ENCODE measurements around the gene ILDR1.
"Not testable (repeated sequence)": the region's sequence is repeated elsewhere in the genome, so short reads cannot be mapped to it uniquely, and the experiment has no call there.

The ILDR1 gene

DNA sequence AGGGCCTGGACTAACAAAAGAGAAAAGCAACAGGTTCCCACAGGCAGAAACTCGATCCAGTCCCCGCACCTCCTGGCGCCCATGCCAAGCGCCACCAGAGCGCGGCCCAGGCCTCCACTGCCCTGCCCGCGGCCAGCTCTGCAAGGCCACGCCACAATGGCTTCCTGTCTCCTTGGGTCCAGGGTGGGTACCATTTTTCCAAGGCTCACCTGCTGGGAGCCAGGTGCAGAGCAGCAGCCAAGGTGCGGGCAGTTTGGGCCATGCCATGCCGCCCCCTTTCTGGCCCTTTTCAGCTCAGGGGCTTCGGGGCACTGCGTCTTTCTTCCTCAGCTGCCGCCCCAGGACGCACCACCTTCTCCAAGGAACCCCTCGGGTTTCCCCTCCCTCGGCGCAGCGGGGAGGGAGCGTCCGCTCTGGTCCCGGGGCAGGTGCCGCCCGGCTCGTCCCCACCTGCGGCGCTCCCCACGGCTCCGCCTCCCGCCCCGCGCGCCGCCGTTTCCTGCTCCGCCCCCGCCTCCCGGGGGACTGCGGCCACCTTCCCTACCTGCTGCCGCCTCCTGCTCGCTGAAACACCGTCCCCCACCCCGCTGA lies at the start of gene ILDR1:
ILDR1 (minus strand) TSS at position 437 of the 591 bp plus-strand sequence; CDS start at position 267, 170 bp downstream.
- DNase-seq: no peak

DNA sequence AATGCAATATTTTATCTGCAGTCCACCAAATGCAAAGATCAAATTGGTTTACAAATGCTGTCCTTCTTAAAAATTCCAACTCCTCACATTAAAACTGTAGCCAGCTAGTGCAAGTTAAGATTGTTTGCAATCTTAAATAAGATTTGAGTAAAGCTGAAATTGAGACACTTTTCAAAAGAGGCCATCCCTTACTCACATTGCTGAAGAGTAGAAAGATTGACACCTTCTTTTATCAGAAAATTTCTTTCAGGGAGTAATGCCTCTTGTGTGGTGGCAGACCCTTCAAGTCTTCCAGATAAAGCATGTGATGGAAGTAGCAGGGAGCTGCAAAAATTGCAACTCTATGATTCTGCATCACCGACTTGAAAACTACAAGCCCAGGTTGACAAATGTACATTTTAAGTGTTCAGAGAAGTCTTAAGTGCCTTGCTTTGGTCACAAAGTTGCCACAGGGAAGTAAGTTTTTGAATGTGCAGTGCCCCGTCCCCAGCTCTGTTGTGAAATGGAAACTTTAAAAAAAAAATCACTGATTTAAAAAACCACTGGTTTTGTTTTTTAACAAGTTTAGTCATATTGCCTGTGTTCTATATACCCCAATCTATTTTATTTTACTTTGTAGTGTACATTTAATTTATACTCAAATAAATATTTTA lies 45.7 kb upstream of the ILDR1 start:
- no peak for DNase-seq

DNA sequence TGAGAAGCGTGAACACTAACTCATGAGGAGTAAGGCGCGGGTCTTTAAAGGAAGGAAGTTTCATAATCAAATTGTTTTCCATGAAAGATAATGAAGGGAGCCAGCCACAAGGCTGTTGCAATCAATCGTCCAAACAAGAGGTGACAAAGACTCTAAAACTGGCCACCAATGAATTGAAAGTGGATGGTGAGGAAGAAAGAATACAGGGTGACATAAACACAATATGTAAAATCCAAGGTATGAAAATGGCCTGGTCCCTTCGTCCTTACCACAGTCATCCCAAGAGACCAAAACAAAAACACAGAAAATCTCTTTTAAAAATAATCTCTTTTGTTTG lies 45.1 kb upstream of the ILDR1 start:
- no peak for DNase-seq

DNA sequence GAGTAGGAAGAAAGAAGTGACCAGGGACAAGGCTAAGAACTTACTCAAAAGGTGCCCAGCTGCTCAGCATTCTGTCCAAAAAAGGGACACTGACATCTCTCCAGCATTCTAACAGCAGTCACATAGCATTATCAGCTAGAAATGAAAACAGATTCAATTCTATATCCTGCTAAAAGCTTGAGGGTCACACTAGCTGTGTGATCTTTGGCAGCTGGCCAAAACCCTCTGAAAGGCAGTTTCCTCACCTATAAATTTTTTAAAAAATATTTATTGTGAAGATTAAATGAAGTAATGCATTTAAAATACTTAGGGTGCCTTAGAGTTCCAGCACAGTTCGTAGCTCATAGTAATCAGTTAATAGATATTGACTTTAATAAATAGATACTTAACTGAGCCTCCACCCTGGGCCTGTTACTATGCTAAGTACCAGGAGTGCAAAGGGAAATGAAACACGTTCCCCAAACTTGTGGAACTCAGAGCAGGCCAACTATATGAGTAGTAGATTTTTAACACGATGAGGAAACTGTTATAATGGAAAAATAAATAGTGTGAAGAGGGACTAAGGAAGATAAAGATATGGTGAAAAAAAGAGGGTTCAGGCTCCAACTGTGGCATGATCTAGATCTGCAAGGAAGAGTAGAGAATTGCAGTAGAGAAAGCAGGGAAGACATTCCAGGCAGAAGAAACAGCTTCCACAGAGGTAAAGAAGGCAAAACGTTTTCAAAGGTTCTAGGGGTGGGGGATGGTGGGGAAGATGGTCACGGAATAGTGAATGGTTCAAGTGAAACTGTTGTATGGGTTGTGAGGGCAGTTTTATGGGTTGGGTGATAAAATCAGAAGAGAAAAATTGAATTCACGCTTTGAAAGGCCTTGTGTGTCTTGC lies 44.5 kb upstream of the ILDR1 start:
- no peak for DNase-seq

DNA sequence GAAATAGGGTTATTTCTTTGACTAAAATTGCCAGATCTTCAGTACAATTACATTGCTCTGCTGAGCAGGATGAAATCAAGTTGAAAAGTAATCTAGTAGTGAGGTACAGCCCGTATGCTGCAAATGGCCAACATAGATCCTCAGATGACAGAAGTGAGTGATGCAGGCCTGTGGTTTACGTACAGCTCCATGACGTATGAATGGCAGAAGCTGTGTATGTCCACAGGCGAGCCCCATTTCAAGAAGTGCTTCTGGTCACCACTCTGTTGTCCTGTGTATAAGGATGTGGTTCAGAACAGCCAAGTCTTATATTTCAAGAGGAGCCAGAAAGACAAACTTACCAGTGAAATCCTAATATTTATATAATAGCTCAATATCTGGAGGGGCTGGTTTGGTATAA lies 42.3 kb upstream of the ILDR1 start:
- DNase-seq: no peak

DNA sequence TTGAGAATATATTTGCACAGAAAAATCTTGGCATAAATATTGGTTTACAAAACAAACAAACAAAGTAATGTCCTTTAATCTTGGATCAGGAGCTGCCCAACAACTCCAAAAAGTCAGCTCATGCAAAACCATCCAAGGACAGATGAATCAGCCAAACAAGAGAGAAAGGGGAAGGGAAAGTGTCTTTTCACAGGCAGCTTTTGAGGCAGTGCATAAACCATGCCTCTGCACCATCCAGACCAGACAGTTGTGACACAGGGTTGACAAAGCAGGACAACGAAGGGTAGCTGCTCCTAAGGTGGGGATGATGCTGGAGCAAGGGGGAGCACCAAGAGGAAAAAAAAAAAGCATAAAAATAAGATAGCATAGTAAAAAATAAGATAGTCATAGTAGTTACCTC lies 41.9 kb upstream of the ILDR1 start:
- peak in 1 of 56 donors; percentile 6 for DNase-seq

DNA sequence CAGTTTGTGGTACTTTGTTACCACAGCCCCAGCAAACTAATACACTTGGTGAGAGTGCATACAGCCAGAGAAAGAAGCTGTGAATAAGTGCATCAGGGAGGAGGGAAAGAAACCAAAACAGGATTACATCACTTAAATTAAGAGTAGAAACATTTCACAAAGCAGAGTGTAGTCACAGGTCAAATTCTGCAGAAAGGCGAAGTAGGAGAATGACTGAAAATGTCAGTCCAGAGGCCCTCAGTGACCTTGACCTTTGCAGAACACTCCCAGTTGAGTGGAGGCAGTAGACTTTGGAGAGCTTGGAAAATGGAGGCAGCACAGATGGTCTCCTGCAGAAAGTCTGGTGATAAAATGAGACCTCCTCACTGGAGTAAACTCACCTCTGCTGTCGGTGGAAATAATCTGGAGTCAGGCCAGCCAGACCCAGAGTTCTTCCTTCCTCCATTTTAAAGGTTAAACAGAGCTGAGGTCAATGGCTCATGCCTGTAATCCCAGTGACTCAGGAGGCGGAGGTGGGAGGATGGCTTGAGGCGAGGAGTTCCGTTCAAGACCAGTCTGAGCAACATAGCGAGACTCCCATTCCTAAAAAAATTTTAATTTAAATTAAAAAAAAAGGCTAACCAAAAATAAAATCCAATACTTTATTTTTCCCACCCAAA lies 38.1 kb upstream of the ILDR1 start:
- DNase-seq: no peak

DNA sequence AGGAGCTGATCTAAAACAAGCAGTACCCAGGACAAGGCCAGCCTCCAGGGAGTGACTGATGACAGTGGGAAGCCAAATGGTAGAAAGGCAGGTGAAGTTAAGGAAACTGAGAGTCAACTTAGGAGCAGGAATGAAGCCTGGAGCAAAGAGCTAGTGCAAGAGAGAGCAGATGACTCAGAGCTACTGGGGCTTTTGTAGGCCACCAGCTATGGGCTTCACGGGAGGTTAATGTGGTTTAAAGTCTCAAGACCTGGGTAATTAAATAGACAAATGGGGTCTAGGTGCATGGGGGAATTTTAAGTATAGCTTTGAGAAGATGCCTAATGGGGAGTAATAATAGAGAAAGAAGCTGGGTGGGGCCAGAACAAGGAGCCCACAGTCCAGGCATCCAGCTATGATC lies 36.2 kb upstream of the ILDR1 start:
- DNase-seq: no peak

DNA sequence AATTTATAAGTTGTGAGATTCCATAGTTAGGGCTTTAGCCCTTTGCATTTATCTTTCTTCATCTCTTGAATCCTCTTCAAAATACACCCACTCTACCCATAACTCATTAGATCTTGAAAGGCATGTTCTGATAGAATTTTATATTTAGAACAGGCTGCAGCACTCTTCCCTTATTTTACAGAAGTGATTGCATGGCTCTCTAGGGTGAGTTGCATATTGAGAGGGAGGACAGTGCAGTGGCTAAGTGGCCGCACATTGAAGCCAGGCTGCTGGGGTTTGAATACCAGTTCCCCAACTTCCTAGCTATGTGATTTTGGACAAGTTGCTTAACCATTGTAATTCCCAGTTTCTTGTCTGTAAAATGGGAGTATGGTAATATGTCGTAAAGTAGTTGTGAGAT lies 35.6 kb upstream of the ILDR1 start:
- no peak for DNase-seq

DNA sequence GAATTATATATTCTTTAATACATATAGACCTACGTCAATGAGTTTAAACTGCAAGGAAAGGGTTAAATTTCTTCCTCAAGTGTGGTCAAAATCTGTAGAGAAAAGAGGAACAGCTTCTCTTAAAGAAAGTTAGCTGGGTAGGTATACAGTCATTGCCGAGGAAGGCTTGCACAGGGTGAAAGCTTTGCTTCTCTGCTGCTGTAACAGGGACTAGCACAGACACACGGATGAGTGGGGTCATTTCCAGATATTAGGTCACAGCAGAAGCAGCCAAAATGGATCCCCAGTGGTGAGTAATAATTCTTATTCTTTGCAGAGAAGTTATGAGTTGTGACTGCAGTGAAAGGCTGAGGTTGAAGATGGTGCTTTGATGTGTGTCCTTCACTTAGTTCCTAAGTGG lies 33.2 kb upstream of the ILDR1 start, which contains the start of gene CD86:
CD86 (plus strand) TSS at position 148 of the 400 bp plus-strand sequence; CDS start at position 276, 128 bp downstream.
- peak in 3 of 56 donors; percentile 7 to 8 (median 8) for DNase-seq

DNA sequence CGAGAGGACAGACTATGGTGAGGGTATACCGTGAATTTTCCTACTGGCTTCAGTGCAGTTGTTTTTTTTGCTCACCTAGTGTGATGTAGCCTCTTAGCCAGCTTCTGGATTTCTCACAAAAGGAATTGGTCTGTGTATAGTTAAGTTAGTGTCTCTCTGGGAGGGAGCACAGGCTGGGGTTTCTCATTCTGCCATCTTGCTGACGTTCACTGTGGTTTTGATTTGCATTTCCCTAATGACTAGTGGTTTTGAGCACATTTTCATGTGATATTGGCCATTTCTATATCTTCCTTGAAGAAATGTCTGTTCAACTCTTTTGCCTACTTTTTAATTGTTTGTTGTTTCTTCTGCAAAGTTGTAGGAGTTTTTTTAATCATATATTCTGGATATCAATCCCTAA lies 30.9 kb upstream of the ILDR1 start:
- no peak for DNase-seq

DNA sequence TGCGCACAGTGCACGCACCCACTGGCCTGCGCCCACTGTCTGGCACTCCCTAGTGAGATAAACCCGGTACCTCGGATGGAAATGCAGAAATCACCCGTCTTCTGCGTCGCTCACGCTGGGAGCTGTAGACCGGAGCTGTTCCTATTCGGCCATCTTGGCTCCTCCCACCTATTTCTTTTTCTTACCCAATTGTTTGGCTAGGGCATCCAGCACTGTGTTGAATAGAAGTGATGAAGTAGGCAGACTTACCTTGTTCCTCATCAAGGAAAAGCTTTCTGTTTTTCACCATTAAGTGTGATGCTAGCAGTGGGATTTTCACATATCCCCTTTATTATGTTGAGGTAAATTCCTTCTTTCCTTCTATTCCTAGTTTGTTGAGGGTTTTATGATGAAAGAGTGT lies 25.7 kb upstream of the ILDR1 start:
- DNase-seq: not testable (repeated sequence)

DNA sequence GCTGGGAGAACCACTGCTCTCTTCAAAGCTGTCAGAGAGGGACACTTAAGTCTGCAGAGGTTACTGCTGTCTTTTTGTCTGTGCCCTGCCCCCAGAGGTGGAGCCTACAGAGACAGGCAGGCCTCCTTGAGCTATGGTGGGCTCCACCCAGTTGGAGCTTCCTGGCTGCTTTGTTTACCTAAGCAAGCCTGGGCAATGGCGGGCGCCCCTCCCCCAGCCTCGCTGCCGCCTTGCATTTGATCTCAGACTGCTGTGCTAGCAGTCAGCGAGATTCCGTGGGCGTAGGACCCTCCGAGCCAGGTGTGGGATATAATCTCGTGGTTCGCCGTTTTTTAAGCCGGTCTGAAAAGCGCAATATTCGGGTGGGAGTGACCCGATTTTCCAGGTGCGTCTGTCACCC lies 25.2 kb upstream of the ILDR1 start:
- DNase-seq: not testable (repeated sequence)

DNA sequence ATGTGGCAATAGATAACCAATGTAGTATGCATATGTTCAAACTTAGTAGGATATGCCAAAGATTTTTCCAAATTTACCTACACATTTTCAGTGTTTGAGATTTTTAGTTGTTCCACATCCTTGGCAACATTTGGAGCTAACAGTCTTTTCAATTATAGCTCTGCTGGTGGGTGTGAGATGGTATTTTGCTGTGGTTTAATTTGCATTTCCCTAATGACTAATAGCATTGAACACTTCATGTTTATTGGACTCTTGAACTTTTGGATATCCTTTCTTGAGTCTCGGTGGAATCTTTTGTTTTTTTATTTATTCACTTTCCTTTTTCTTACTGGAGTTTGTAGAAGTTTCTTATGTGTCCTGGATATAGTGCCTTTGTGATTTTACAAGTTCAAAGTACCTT lies 11.0 kb upstream of the ILDR1 start:
- DNase-seq: no peak

DNA sequence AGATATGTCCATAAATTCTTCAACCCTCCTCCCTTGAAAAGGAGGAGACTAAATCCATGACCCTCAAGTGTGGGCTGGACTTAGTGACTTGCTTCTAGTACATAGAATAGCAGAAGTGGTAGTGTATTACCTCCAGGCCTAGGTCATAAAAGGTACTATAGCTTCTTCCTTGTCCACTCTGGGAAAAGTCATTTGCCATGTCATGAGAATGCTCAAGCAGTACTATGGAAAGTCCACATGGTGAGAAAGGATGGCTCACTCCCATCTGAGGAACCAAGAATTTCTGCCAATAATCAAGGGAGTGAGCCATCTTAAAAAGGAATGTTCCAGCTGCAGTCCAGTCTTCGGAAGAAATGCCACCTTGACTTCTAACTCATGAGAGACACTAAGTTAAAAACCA lies 10.5 kb upstream of the ILDR1 start:
- no peak for DNase-seq

DNA sequence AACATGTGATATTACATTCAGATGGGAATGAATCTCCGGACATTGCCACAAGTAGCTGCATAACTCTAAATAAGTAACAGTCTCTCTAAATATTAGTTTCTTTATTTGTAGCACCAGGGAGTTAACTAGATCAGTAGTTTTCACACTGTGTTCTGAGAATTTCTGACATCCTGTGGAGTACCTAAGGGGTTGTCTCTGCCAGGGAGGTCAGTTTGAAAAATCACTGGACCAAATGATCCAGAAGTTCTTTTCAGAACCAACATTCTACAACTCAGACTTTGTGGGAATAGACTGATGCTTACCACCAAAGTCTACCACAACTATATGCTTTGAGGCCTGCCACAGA lies 9.0 kb upstream of the ILDR1 start:
- no peak for DNase-seq

DNA sequence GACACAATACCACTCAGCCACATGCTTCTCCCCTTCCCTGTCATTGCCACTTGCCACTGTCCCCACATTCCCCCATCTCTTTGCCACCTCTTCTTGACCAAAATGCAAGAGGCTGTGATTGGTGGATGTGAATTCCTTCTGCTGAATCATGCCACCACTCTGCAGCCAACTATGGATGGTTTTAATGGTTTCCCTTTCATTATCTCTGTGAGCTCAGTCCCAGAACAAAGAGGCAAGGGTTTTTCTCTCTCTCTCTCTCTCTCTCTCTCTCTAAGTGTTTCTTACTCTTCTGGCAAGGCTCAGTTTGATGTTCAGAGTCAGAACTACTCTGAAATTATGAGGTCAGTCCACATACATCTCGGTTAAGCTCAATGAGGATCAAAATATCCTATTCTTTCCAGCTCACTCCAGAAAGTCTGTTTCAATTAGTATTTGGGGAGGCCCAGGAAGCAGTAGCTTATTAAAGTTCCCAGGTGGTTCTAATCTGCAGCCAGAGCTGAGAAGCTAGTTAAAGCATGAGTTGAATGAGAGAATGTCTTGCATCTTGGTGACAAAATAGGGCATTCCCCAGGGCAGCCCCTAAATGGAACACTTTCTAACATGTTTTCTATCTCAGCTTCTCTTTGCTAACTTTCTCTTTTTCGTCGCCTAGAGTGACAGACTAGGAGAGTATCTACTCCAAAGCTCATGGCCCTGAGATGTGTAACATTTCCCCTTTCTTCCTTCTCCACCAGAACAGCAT lies 8.5 kb upstream of the ILDR1 start:
- DNase-seq: no peak

DNA sequence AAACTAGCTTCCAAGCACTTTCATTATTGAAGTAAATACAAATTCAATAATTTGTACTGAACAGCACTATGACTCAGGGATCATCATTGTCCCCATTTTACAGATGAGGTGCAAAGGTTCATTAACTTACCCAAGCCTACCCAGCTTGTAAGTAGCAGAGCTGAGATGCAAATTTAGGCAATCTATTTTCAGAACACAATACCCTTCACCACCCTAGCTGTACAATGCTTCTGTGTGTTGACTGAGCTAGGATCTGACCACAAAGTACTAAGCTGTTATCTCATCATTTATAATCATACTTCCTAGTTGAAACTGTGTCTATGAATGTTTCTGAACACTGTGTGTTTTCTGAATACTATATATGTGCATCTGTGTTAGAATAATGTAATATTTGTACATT lies 3.2 kb upstream of the ILDR1 start:
- DNase-seq: no peak

DNA sequence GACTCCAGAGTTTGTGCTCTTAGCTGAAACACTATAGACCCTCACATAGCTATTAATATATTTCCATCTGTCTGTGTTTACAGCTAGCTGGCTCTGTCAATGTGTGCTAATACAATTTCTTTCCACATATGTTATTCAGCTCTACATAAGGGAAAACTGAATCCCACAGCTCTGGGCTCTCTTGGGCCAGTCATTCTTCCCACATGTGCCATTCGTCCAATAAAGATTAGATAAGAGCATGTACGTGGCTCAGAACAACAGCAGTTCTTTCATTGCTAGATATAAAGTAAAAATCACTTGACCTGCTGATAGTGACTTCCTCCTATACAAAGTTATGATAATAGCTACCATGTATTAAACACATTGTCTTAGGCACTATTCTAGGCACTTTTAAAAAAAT lies 2.8 kb upstream of the ILDR1 start:
- no peak for DNase-seq

DNA sequence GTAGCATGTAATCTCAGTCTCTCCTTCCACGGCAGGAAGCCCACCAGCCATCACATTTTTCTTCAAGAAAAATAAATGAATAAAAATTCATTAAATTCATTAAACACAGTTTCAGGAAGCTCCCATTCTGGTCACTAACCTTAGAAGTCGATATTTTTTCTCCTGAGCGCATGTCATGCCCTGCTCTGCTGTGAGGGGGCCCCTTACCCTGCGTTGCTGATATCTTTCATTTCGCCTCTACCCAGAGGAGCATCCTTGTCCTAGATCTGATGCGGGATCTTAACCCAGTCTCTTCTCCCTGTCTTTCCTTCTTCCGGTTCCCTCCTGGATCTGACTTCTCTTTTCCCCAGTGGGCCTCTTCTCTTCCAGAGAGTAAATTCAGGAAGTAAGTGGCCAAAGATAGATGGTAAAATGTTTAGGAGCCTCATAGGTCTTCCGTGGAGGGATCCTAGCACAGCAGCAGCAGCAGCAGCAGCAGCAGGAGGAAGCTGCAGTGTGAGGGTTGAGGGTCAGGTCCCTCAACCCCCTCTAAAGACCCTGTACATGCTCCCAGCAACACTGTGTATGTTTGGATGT lies 1.4 kb upstream of the ILDR1 start:
- DNase-seq: no peak

DNA sequence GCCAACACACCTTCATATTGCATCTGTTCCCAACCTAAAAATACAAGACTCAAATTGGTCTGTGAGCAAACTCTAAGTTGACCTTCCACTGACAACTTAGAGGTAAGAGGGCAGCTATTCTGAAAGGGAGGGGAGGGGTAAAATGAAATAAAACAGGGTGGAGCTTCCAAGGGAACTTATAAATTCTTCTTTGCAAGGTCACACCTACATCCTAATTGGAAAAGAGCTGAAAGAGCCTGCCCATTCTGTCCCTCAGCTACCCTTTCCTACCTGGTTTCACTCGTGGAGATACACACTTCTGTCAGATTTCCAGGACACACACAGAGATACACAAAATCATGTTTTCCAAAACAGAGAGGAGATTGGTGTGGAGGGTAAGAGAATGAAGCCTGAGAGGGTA lies 1.0 kb downstream of the ILDR1 start:
- no peak for DNase-seq
